Nephron progenitor cell (in vitro differentiated cells): ENCODE results near the gene FIGN.

ENCODE experiments used
- DNase-seq: peaks from one replicate; pipeline ENCODE4 v3.0.0; 2021
- H3K27ac Mint-ChIP-seq: 2 replicates; pipeline ENCODE4 v1.8.0; 2021; ENCODE audit warnings: mild to moderate bottlenecking, moderate library complexity, mixed read lengths
- H3K27me3 Mint-ChIP-seq: 2 replicates; pipeline ENCODE4 v1.8.0; 2021; ENCODE audit warnings: mild to moderate bottlenecking, low read depth, mixed read lengths; ENCODE audit not compliant: poor library complexity
- H3K36me3 Mint-ChIP-seq: 2 replicates; pipeline ENCODE4 v1.8.0; 2021; ENCODE audit warnings: low read depth, mixed read lengths
- H3K4me1 Mint-ChIP-seq: 2 replicates; pipeline ENCODE4 v1.8.0; 2021; ENCODE audit warnings: mixed read lengths
- H3K4me3 Mint-ChIP-seq: 2 replicates; pipeline ENCODE4 v1.8.0; 2021; ENCODE audit warnings: mild to moderate bottlenecking, moderate library complexity, mixed read lengths
- H3K9me3 Mint-ChIP-seq: 2 replicates; pipeline ENCODE4 v1.8.0; 2021; ENCODE audit warnings: mild to moderate bottlenecking, moderate library complexity, mixed read lengths
- CTCF ChIP-seq: fragments of 200-600 bp; sonication (generic); IDR thresholded peaks from 2 replicates; pipeline ENCODE4 v1.5.0; 2021; ENCODE audit warnings: antibody characterized with exemption

Gene FIGN

GRCh38 chr2:163594497-163594896, 141.3 kb downstream of the FIGN start:
- no peaks in the 10 kb centered on the region for H3K36me3 Mint-ChIP-seq
- no peak overlapping the region for H3K27ac Mint-ChIP-seq
- peaks cover 14% of the 10 kb centered on the region for H3K4me1 Mint-ChIP-seq
- no peaks in the 10 kb centered on the region for H3K9me3 Mint-ChIP-seq
- no peak for TF ChIP-seq CTCF
- no peak for DNase-seq
- no peak overlapping the region for H3K4me3 Mint-ChIP-seq
- H3K27me3 Mint-ChIP-seq, result no peaks in the 10 kb centered on the region

GRCh38 chr2:163593982-163594381, 141.8 kb downstream of the FIGN start:
- H3K9me3 Mint-ChIP-seq, result no peaks in the 10 kb centered on the region
- H3K27ac Mint-ChIP-seq, result peak overlapping the region; percentile 14
- no peak for TF ChIP-seq CTCF

GRCh38 chr2:163592954-163593622, 142.7 kb downstream of the FIGN start:
- Mint-ChIP-seq H3K27ac (no peak overlapping the region), H3K4me3 (no peak overlapping the region), H3K27me3 (no peaks in the 10 kb centered on the region), H3K4me1 (peaks cover 9% of the 10 kb centered on the region), H3K36me3 (no peaks in the 10 kb centered on the region), H3K9me3 (no peaks in the 10 kb centered on the region)
- no peak for TF ChIP-seq CTCF
- DNase-seq, result no peak

More at GRCh38 chr2:163593982-163594381, 141.8 kb downstream of the FIGN start:
- peaks cover 9% of the 10 kb centered on the region for H3K4me1 Mint-ChIP-seq
- no peaks in the 10 kb centered on the region for H3K27me3 Mint-ChIP-seq
- no peak overlapping the region for H3K4me3 Mint-ChIP-seq
- DNase-seq, result no peak
- H3K36me3 Mint-ChIP-seq, result no peaks in the 10 kb centered on the region

GRCh38 chr2:163591461-163591860, 144.3 kb downstream of the FIGN start:
- Mint-ChIP-seq H3K4me3 (no peak overlapping the region), H3K36me3 (no peaks in the 10 kb centered on the region), H3K9me3 (no peaks in the 10 kb centered on the region), H3K27ac (no peak overlapping the region), H3K27me3 (peaks cover 3% of the 10 kb centered on the region), H3K4me1 (peaks cover 9% of the 10 kb centered on the region)
- TF ChIP-seq CTCF, result no peak
- DNase-seq, result no peak

- Mint-ChIP-seq H3K36me3 (no peaks in the 10 kb centered on the region), H3K27ac (no peak overlapping the region), H3K4me1 (no peaks in the 10 kb centered on the region), H3K27me3 (no peaks in the 10 kb centered on the region), H3K9me3 (no peaks in the 10 kb centered on the region), H3K4me3 (no peak overlapping the region)
- no peak for TF ChIP-seq CTCF
- no peak for DNase-seq
Observed at GRCh38 chr2:163580757-163581156, 155.1 kb downstream of the FIGN start.

- Mint-ChIP-seq H3K27me3 (no peaks in the 10 kb centered on the region), H3K27ac (no peak overlapping the region), H3K36me3 (no peaks in the 10 kb centered on the region), H3K4me1 (no peaks in the 10 kb centered on the region), H3K9me3 (no peaks in the 10 kb centered on the region), H3K4me3 (no peak overlapping the region)
- no peak for TF ChIP-seq CTCF
- no peak for DNase-seq
Observed at GRCh38 chr2:163574309-163574708, 161.5 kb downstream of the FIGN start.
